Measurements from ENCODE around the gene CDK8. TPM values are rescaled to one million over a fixed set of nuclear protein-coding genes. Genes with fewer than 3 reads are reported as not detected.

CDK8 gene
- total RNA-seq, 4 donors from 2014 or later: 9.4 to 11.0 (median 10.3) TPM

DNA sequence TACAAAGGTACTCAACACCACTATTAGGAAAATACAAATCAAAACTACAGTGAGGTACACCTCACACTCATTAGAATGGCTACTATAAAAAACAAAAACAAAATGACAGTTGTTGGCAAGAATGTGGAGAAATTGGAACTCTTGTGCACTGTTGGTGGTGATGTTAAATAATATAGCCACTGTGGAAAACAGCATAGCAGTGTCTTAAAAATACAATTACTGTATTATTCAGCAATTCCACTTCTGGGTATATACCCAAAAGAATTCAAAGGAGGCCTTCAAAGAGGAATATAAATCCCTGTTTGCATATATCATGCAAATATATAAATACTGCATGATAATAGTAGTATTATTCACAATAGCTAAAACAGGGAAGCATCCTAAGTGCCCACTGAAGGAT lies 66.8 kb downstream of the CDK8 start:
- Histone ChIP-seq H3K27ac (peak overlapping the region in 1 of 4 donors; percentile 0), H3K36me3 (no peaks in the 10 kb centered on the region), H3K4me3 (no peak overlapping the region), H3K4me1 (peaks cover 36 to 50% of the 10 kb centered on the region in 2 donors), H3K27me3 (no peaks in the 10 kb centered on the region), H3K9me3 (no peaks in the 10 kb centered on the region)
- in situ Hi-C loops (cut with MboI; ENCODE audit: low sequenced_read_pairs in 4 of 4): no loop called here
- no peak for DNase-seq
- ATAC-seq: no peak
- TF ChIP-seq POLR2A (IDR thresholded peaks at IDR 0.05) (no peak), CTCF (IDR thresholded peaks at IDR 0.05 in 4 of 5, conservative IDR thresholded peaks at IDR 0.05 in 1 of 5) (no peak)
- intact Hi-C loops (cut with DNase I; ENCODE audit: low total_unique reads): no loop called here

GRCh38 chr13:26323127-26323526 lies 69.2 kb downstream of the CDK8 start:
- H3K27ac ChIP-seq: peak overlapping the region in 3 of 4 donors; percentile 0 to 79 (median 77)
- H3K27me3 ChIP-seq: no peaks in the 10 kb centered on the region
- H3K36me3 ChIP-seq: no peaks in the 10 kb centered on the region
- peaks cover 51 to 70% of the 10 kb centered on the region in 2 donors for H3K4me1 ChIP-seq
- TF ChIP-seq POLR2A (IDR thresholded peaks at IDR 0.05) (no peak), CTCF (IDR thresholded peaks at IDR 0.05 in 4 of 5, conservative IDR thresholded peaks at IDR 0.05 in 1 of 5) (no peak)
- no peaks in the 10 kb centered on the region for H3K9me3 ChIP-seq
- ATAC-seq (peak in 1 of 2 donors; percentile 34), DNase-seq (no peak)
- H3K4me3 ChIP-seq: no peak overlapping the region
- in situ Hi-C loops (cut with MboI; ENCODE audit: low sequenced_read_pairs in 4 of 4): no loop called here
- intact Hi-C loops (cut with DNase I; ENCODE audit: low total_unique reads): loop anchor here (1.0 kb wide), 1 partner anchor 66 kb away; no protein-coding TSS in a partner anchor

DNA sequence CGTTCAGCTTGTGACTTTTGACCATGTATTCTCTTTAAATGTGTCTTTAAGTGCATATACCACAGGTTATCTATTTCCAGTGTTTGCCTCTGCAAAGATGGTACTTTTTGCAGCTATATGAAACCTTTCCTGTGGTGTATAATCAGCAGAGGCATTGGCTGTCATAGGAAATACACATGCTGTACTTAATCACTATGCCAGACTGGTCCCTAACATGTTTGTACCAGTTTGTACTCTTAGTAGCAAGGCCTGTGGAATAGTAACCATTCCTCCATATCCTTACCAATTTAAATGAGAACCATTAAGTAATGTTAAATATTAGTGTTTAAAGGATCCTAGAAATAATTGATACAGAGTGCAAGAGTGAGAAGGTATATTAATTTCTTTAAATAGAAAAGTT lies 69.8 kb downstream of the CDK8 start:
- no peak for TF ChIP-seq POLR2A (IDR thresholded peaks at IDR 0.05)
- TF ChIP-seq CTCF (IDR thresholded peaks at IDR 0.05 in 4 of 5, conservative IDR thresholded peaks at IDR 0.05 in 1 of 5): no peak
- Histone ChIP-seq H3K27me3 (no peaks in the 10 kb centered on the region), H3K27ac (peak overlapping the region; percentile 0 to 79 (median 78)), H3K4me3 (no peak overlapping the region), H3K36me3 (no peaks in the 10 kb centered on the region), H3K4me1 (peaks cover 51 to 66% of the 10 kb centered on the region in 2 donors), H3K9me3 (no peaks in the 10 kb centered on the region)
- ATAC-seq (peak in 1 of 2 donors; percentile 42), DNase-seq (no peak)
- in situ Hi-C loops (cut with MboI; ENCODE audit: low sequenced_read_pairs in 4 of 4): no loop called here
- intact Hi-C loops (cut with DNase I; ENCODE audit: low total_unique reads): loop anchor here (1.0 kb wide), 1 partner anchor 66 kb away; no protein-coding TSS in a partner anchor

- ATAC-seq (no peak), DNase-seq (no peak)
- intact Hi-C loops (cut with DNase I; ENCODE audit: low total_unique reads): no loop called here
- H3K36me3 ChIP-seq: no peaks in the 10 kb centered on the region
- peaks cover 51 to 64% of the 10 kb centered on the region in 2 donors for H3K4me1 ChIP-seq
- in situ Hi-C loops (cut with MboI; ENCODE audit: low sequenced_read_pairs in 4 of 4): no loop called here
- no peaks in the 10 kb centered on the region for H3K9me3 ChIP-seq
- TF ChIP-seq CTCF (IDR thresholded peaks at IDR 0.05 in 4 of 5, conservative IDR thresholded peaks at IDR 0.05 in 1 of 5) (no peak), POLR2A (IDR thresholded peaks at IDR 0.05) (no peak)
- H3K27ac ChIP-seq: peak overlapping the region; percentile 75 to 79 (median 78)
- no peaks in the 10 kb centered on the region for H3K27me3 ChIP-seq
- H3K4me3 ChIP-seq: no peak overlapping the region
Measured at GRCh38 chr13:26324294-26324693, 70.4 kb downstream of the CDK8 start.

DNA sequence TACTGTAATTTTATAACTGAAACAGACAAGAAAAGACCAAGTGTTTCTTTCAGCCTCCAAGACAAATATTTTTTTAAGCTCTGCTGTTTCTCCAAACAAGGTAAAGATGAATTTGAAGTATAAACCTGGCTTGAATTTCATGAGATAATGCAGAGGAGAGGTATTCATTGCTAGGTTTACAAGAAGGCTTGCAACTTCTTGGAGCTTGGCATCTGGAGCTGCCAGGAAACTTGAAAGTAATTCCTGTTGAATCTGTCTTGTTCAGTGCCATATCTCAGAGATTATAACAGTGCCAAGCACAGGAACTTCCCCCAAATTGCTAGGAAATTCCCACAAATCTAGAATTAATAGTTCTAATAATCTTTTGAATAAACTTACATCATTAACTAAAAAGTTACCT lies 70.9 kb downstream of the CDK8 start:
- DNase-seq (no peak), ATAC-seq (no peak)
- Histone ChIP-seq H3K27me3 (no peaks in the 10 kb centered on the region), H3K27ac (peak overlapping the region; percentile 75 to 79 (median 78)), H3K4me1 (peaks cover 51 to 64% of the 10 kb centered on the region in 2 donors), H3K9me3 (no peaks in the 10 kb centered on the region), H3K36me3 (no peaks in the 10 kb centered on the region), H3K4me3 (no peak overlapping the region)
- in situ Hi-C loops (cut with MboI; ENCODE audit: low sequenced_read_pairs in 4 of 4) (no loop called here), intact Hi-C loops (cut with DNase I; ENCODE audit: low total_unique reads) (loop anchor here (5.0 kb wide), 1 partner anchor 138 kb away; no protein-coding TSS in a partner anchor)
- TF ChIP-seq POLR2A (IDR thresholded peaks at IDR 0.05): no peak
- no peak for TF ChIP-seq CTCF (IDR thresholded peaks at IDR 0.05 in 4 of 5, conservative IDR thresholded peaks at IDR 0.05 in 1 of 5)
